ENCODE data around the gene PARD3B.

- TF ChIP-seq SMC3 (IDR thresholded peaks at IDR 0.05; ENCODE audit: low read depth, low read length) (no peak), POLR2A (IDR thresholded peaks at IDR 0.05; ENCODE audit: low read depth, low read length) (no peak), CTCF (conservative IDR thresholded peaks at IDR 0.05; ENCODE audit: low read depth, low read length) (no peak), MAZ (IDR thresholded peaks at IDR 0.05; ENCODE audit: borderline replicate concordance, low read depth, low read length) (no peak), FOS (IDR thresholded peaks at IDR 0.05; ENCODE audit: low read depth, low read length) (no peak), MAFK (IDR thresholded peaks at IDR 0.05; ENCODE audit: low read depth, low read length) (no peak), CEBPB (IDR thresholded peaks at IDR 0.05; ENCODE audit: low read depth, low read length) (no peak)
Measured at GRCh38 chr2:205012961-205013360, 467.7 kb downstream of the PARD3B start.
